HG03575 (cell line): ENCODE results near the gene WTIP.
"Not testable (repeated sequence)": the region's sequence is repeated elsewhere in the genome, so short reads cannot be mapped to it uniquely, and the experiment has no call there.

Experiments used
- ATAC-seq: cut with Tn5 transposase; IDR thresholded peaks from one replicate; pipeline ENCODE4 v1.9.1; 2021; ENCODE audit not compliant: unreplicated experiment, insufficient number of reproducible peaks, low FRiP score; ENCODE audit errors: extremely low read depth

WTIP gene

GRCh38 chr19:34499155-34499834 is 17.7 kb downstream of the WTIP start:
- ATAC-seq, result no peak

- no peak for ATAC-seq
Measured at GRCh38 chr19:34500656-34501120, 19.1 kb downstream of the WTIP start.

GRCh38 chr19:34501339-34502320 is 20.1 kb downstream of the WTIP start:
- ATAC-seq, result no peak

- no peak for ATAC-seq
Measured at GRCh38 chr19:34502582-34503411, 21.2 kb downstream of the WTIP start.

- no peak for ATAC-seq
Measured at GRCh38 chr19:34503531-34504272, 22.1 kb downstream of the WTIP start.

GRCh38 chr19:34504273-34504808 is 22.8 kb downstream of the WTIP start:
- ATAC-seq, result no peak

- ATAC-seq, result no peak
Measured at GRCh38 chr19:34504809-34505291, 23.3 kb downstream of the WTIP start.

- no peak for ATAC-seq
Measured at GRCh38 chr19:34505321-34506025, 23.9 kb downstream of the WTIP start.

GRCh38 chr19:34506026-34506370 is 24.4 kb downstream of the WTIP start:
- no peak for ATAC-seq

GRCh38 chr19:34507414-34508067 is 26.0 kb downstream of the WTIP start:
- ATAC-seq, result no peak

- no peak for ATAC-seq
Measured at GRCh38 chr19:34508540-34508939, 27.0 kb downstream of the WTIP start.

GRCh38 chr19:34510904-34511303 is 29.3 kb downstream of the WTIP start:
- ATAC-seq, result not testable (repeated sequence)

GRCh38 chr19:34512254-34512822 is 30.8 kb downstream of the WTIP start:
- ATAC-seq, result no peak

- no peak for ATAC-seq
Measured at GRCh38 chr19:34513767-34514166, 32.2 kb downstream of the WTIP start.

GRCh38 chr19:34519602-34520001 is 38.0 kb downstream of the WTIP start:
- ATAC-seq, result no peak

- no peak for ATAC-seq
Measured at GRCh38 chr19:34523408-34523807, 41.9 kb downstream of the WTIP start.

- no peak for ATAC-seq
Measured at GRCh38 chr19:34525001-34525400, 43.4 kb downstream of the WTIP start.
